Stomach (tissue), 9 donors: ENCODE data around the gene SLC16A13. TPM values are rescaled to one million over a fixed set of nuclear protein-coding genes. Genes with fewer than 3 reads are reported as not detected.
"Not testable (repeated sequence)": the region's sequence is repeated elsewhere in the genome, so short reads cannot be mapped to it uniquely, and the experiment has no call there.

Experiments used
- DNase-seq, 2 donors: peaks; one replicate each; pipeline versions ENCODE4 v3.0.0 to v3.0.0-alpha.2; 2013 to 2019
- H3K27ac ChIP-seq, 5 donors: fragments of 200-600 bp in 4 of 5; sonication (generic) in 4 of 5; one replicate each; pipeline ENCODE4 v1.5.1; 2013 to 2019; ENCODE audit warnings: mild to moderate bottlenecking in 1 of 5, moderate library complexity in 1 of 5
- H3K27me3 ChIP-seq, 3 donors: fragments of 200-600 bp; sonication (generic); one replicate each; pipeline ENCODE4 v1.5.1; 2017 to 2019; ENCODE audit warnings: mixed run types in 1 of 3
- H3K36me3 ChIP-seq, 4 donors: fragments of 200-600 bp; sonication (generic); 1 replicate in 3 of 4; 2 replicates in 1 of 4; pipeline ENCODE4 v1.5.1; 2016 to 2019
- H3K4me1 ChIP-seq, 4 donors: fragments of 200-600 bp; sonication (generic); one replicate each; pipeline ENCODE4 v1.5.1; 2016 to 2019
- H3K4me3 ChIP-seq, 4 donors: fragments of 200-600 bp; sonication (generic) in 3 of 4; one replicate each; pipeline ENCODE4 v1.5.1; 2016 to 2019; ENCODE audit warnings: mild to moderate bottlenecking in 1 of 4
- H3K9me3 ChIP-seq, 4 donors: fragments of 200-600 bp; sonication (generic); one replicate each; pipeline ENCODE4 v1.5.1; 2016 to 2019
- CTCF ChIP-seq, 7 experiments: fragments of 450-650 bp in 4 of 7; fragments of 200-600 bp in 3 of 7; sonication (generic) in 3 of 7; IDR thresholded peaks; one replicate each; pipeline ENCODE4 v1.5.1; 2016 to 2019; ENCODE audit warnings: antibody characterized with exemption in 7 of 7, control low read depth in 2 of 7, mild to moderate bottlenecking in 1 of 7
- EP300 ChIP-seq: sonication (generic); formaldehyde crosslinking; IDR thresholded peaks from one replicate; pipeline ENCODE4 v1.6.1; 2017; ENCODE audit warnings: antibody characterized with exemption
- POLR2A ChIP-seq, 4 donors: fragments of 450-650 bp; IDR thresholded peaks; one replicate each; pipeline ENCODE4 v1.6.1; 2016; ENCODE audit warnings: antibody characterized with exemption in 4 of 4, control low read depth in 2 of 4, mild to moderate bottlenecking in 1 of 4, moderate library complexity in 1 of 4
- POLR2AphosphoS5 ChIP-seq, 3 donors: sonication (generic); formaldehyde crosslinking; IDR thresholded peaks; one replicate each; pipeline ENCODE4 v1.6.1; 2016; ENCODE audit warnings: antibody characterized with exemption in 3 of 3
- WGBS, 5 donors: extraction: QIAGEN DNeasy Blood & Tissue Kit in 3 of 5; methylation state at CpG; one replicate each; pipeline versions ENCODE4 v1.1.5 to v1.1.7; 2013 to 2018; 5-methylcytosine and 5-hydroxymethylcytosine counted together
- intact Hi-C: fragments of 100-400 bp; cut with DNase I; formaldehyde crosslinking; loops from one replicate; pipeline ENCODE4 v1.15.1; 2023; ENCODE audit warnings: low total_unique reads
- polyA plus RNA-seq, 3 donors: library from polyadenylated mRNA; stranded (reverse); fragments of 200-250 nt; gene quantifications; one replicate each; pipeline ENCODE4 v1.2.3, GENCODE V29; 2013
- small RNA-seq, 4 donors: library from RNA; depleted of rRNA; stranded (forward); fragments of <200 nt; gene quantifications; one replicate each; pipeline ENCODE3, GENCODE V24; 2016
- total RNA-seq, 5 donors: library from RNA; depleted of rRNA; stranded (reverse); fragments of >200 nt; gene quantifications; one replicate each; pipeline versions ENCODE4 v1.1.0 to v1.2.3, GENCODE V29; 2014 to 2016
- donor health status: healthy with polysubstance abuse.
- donor health status: Bipolar disorder and iron deficiency.
- donor health status: healthy.

The SLC16A13 gene
- total and polyA plus RNA-seq, 8 donors = 0.56 to 2.9 (median 1.4) TPM; not detected in 5

DNA sequence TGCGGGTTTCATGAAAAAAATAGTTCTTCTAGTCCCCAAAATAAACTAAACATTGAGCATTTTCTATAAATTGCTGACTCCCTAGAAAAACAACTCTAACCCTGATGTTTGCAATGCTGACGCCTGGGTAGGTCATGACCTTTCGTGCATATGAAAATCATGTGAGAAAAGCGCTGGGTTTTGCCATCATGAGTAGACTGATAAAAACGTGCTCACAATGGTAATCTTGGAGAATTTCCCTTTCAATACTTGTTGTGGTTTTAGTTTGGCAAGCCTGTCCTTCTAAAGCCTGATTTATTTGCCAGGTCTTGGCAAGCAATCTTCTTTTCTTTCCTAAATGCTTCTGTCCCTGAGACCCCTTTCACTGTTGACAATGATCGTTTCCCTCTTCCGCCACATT is 48.3 kb downstream of the SLC16A13 start:
- DNase-seq = no peak
- no peak overlapping the region for H3K4me3 ChIP-seq
- H3K27ac ChIP-seq = no peak overlapping the region
- TF ChIP-seq CTCF (IDR thresholded peaks at IDR 0.05) = no peak
- no peak for TF ChIP-seq POLR2A (IDR thresholded peaks at IDR 0.05)
- no peak for TF ChIP-seq POLR2AphosphoS5 (IDR thresholded peaks at IDR 0.05)
- no peak for TF ChIP-seq EP300
- H3K9me3 ChIP-seq = no peaks in the 10 kb centered on the region
- peaks cover 0 to 17% (median 0%) of the 10 kb centered on the region in 3 donors for H3K27me3 ChIP-seq
- WGBS, 5 donors = 21 to 37% (median 27%) methylated on average over 7 of the region's 7 CpGs
- H3K4me1 ChIP-seq = peaks cover 0 to 6% (median 0%) of the 10 kb centered on the region in 4 donors
- no peaks in the 10 kb centered on the region for H3K36me3 ChIP-seq
- intact Hi-C loops = no loop called here

DNA sequence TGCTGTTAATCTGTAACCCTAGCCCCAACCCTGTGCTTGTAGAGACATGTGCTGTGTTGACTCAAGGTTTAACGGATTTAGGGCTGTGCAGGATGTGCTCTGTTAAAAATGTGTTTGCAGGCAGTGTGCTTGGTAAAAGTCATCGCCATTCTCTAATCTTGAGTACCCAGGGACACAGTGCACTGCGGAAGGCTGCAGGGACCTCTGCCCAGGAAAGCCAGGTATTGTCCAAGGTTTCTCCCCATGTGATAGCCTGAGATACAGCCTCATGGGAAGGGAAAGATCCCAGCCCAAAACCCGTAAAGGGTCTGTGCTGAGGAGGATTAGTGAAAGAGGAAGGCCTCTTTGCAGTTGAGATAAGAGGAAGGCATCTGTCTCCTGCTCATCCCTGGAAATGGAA is 52.6 kb downstream of the SLC16A13 start:
- H3K4me1 ChIP-seq, H3K36me3 ChIP-seq, H3K9me3 ChIP-seq, H3K27ac ChIP-seq, DNase-seq, intact Hi-C loops, H3K4me3 ChIP-seq: not testable (repeated sequence)
- WGBS, 5 donors = 29 to 60% (median 40%) methylated on average over 4 of the region's 4 CpGs
- peaks cover 0 to 25% (median 0%) of the 10 kb centered on the region in 3 donors for H3K27me3 ChIP-seq

DNA sequence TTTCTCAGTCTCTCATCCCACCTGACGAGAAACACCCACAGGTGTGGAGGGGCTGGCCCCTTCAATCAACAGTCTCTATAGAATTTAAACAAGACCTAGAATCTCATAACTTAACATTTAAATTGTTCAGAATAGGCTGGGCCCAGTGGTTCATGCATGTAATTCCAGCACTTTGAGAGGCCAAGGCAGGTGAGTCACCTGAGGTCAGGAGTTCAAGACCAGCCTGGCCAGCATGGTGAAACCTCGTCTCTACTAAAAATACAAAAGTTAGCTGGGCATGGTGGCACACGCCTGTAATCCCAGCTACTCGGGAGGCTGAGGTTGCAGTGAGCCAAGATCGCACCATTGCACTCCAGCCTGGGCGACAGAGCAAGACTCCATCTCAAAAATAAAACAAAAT is 53.8 kb downstream of the SLC16A13 start:
- H3K27me3 ChIP-seq = peaks cover 0 to 34% (median 0%) of the 10 kb centered on the region in 3 donors
- H3K4me1 ChIP-seq, DNase-seq, H3K4me3 ChIP-seq, H3K9me3 ChIP-seq, H3K36me3 ChIP-seq, H3K27ac ChIP-seq, intact Hi-C loops: not testable (repeated sequence)
- 90 to 94% (median 91%) methylated on average over 6 of the region's 6 CpGs for WGBS, 5 donors

Small RNAs within 50 kb of the gene (small RNA-seq; reads per million reads assigned to genes)
- 0 reads per million in 4 donors for gene AC120057.1

Other genes with a start within 250 kb of the SLC16A13 start
- gene TEKT1, start 204.3 kb upstream of the SLC16A13 start, total RNA-seq = 1 to 10 TPM in 1 of 5 donors, under 1 TPM in 1, not detected in 3; 0.55 to 2.2 TPM
- not detected for gene TEKT1, start 204.3 kb upstream of the SLC16A13 start, polyA plus RNA-seq
- under 1 TPM in 1 of 5 donors, not detected in 4; 0.92 TPM for gene ALOX12, start 40.0 kb upstream of the SLC16A13 start, total RNA-seq
- gene ALOX12, start 40.0 kb upstream of the SLC16A13 start, polyA plus RNA-seq = 1 to 10 TPM in 1 of 3 donors, not detected in 2; 3.4 TPM
- gene RNASEK, start 23.4 kb upstream of the SLC16A13 start, total RNA-seq = 100 to 1,000 TPM in 2 of 5 donors, 10 to 100 TPM in 3; 12.3 to 173 (median 78.8) TPM
- gene RNASEK, start 23.4 kb upstream of the SLC16A13 start, polyA plus RNA-seq = 100 to 1,000 TPM; 243 to 390 (median 247) TPM
- 1 to 10 TPM in 3 of 5 donors, not detected in 2; 1.3 to 5.5 (median 2.9) TPM for gene BCL6B, start 13.0 kb upstream of the SLC16A13 start, total RNA-seq
- gene BCL6B, start 13.0 kb upstream of the SLC16A13 start, polyA plus RNA-seq = 1 to 10 TPM; 2.2 to 5.0 (median 4.3) TPM
- not detected for gene SLC16A11, start 8.1 kb downstream of the SLC16A13 start, total RNA-seq
- 1 to 10 TPM in 2 of 3 donors, under 1 TPM in 1; 0.68 to 3.7 (median 2.3) TPM for gene SLC16A11, start 8.1 kb downstream of the SLC16A13 start, polyA plus RNA-seq
- 1 to 10 TPM in 2 of 5 donors, not detected in 3; 1.2 to 4.8 TPM for gene CLEC10A, start 44.2 kb downstream of the SLC16A13 start, total RNA-seq
- gene CLEC10A, start 44.2 kb downstream of the SLC16A13 start, polyA plus RNA-seq = 1 to 10 TPM in 2 of 3 donors, under 1 TPM in 1; 0.75 to 6.6 (median 2.2) TPM
- 1 to 10 TPM in 2 of 5 donors, not detected in 3; 1.4 to 2.2 TPM for gene ASGR2, start 78.8 kb downstream of the SLC16A13 start, total RNA-seq
- under 1 TPM in 1 of 3 donors, not detected in 2; 0.73 TPM for gene ASGR2, start 78.8 kb downstream of the SLC16A13 start, polyA plus RNA-seq
- gene ASGR1, start 143.4 kb downstream of the SLC16A13 start, total RNA-seq = under 1 TPM in 2 of 5 donors, not detected in 3; 0.87 to 0.92 TPM
- gene ASGR1, start 143.4 kb downstream of the SLC16A13 start, polyA plus RNA-seq = 1 to 10 TPM; 1.9 to 6.0 (median 2.5) TPM
- 10 to 100 TPM in 3 of 5 donors, 1 to 10 TPM in 2; 3.2 to 26.3 (median 10.6) TPM for gene DLG4, start 183.8 kb downstream of the SLC16A13 start, total RNA-seq
- gene DLG4, start 183.8 kb downstream of the SLC16A13 start, polyA plus RNA-seq = 10 to 100 TPM in 1 of 3 donors, 1 to 10 TPM in 2; 5.8 to 11.5 (median 7.0) TPM
- 1,000 to 10,000 TPM in 3 of 5 donors, 100 to 1,000 TPM in 2; 348 to 3,058 (median 1,195) TPM for gene ACADVL, start 183.9 kb downstream of the SLC16A13 start, total RNA-seq
- 100 to 1,000 TPM; 651 to 783 (median 654) TPM for gene ACADVL, start 183.9 kb downstream of the SLC16A13 start, polyA plus RNA-seq
- gene DVL2, start 198.5 kb downstream of the SLC16A13 start, total RNA-seq = 100 to 1,000 TPM in 1 of 5 donors, 10 to 100 TPM in 4; 16.9 to 114 (median 19.7) TPM
- 10 to 100 TPM; 12.1 to 14.5 (median 14.5) TPM for gene DVL2, start 198.5 kb downstream of the SLC16A13 start, polyA plus RNA-seq
- gene PHF23, start 203.4 kb downstream of the SLC16A13 start, total RNA-seq = 10 to 100 TPM in 3 of 5 donors, 1 to 10 TPM in 2; 5.2 to 26.2 (median 14.0) TPM
- gene PHF23, start 203.4 kb downstream of the SLC16A13 start, polyA plus RNA-seq = 10 to 100 TPM; 21.3 to 27.2 (median 21.5) TPM
- 100 to 1,000 TPM; 111 to 419 (median 206) TPM for gene GABARAP, start 206.4 kb downstream of the SLC16A13 start, total RNA-seq
- 1,000 to 10,000 TPM in 1 of 3 donors, 100 to 1,000 TPM in 2; 773 to 1,252 (median 934) TPM for gene GABARAP, start 206.4 kb downstream of the SLC16A13 start, polyA plus RNA-seq
- gene CTDNEP1, start 215.7 kb downstream of the SLC16A13 start, total RNA-seq = 10 to 100 TPM; 23.9 to 82.8 (median 54.0) TPM
- 10 to 100 TPM; 71.8 to 85.1 (median 75.9) TPM for gene CTDNEP1, start 215.7 kb downstream of the SLC16A13 start, polyA plus RNA-seq
- 10 to 100 TPM in 3 of 5 donors, 1 to 10 TPM in 1, not detected in 1; 8.4 to 19.5 (median 13.6) TPM for gene ELP5, start 216.2 kb downstream of the SLC16A13 start, total RNA-seq
- 10 to 100 TPM; 24.4 to 45.2 (median 28.5) TPM for gene ELP5, start 216.2 kb downstream of the SLC16A13 start, polyA plus RNA-seq
- 100 to 1,000 TPM in 1 of 5 donors, 10 to 100 TPM in 2, 1 to 10 TPM in 2; 1.8 to 829 (median 17.4) TPM for gene CLDN7, start 226.5 kb downstream of the SLC16A13 start, total RNA-seq
- gene CLDN7, start 226.5 kb downstream of the SLC16A13 start, polyA plus RNA-seq = 100 to 1,000 TPM in 1 of 3 donors, 1 to 10 TPM in 2; 3.1 to 114 (median 9.9) TPM
- gene SLC2A4, start 245.7 kb downstream of the SLC16A13 start, total RNA-seq = 10 to 100 TPM in 2 of 5 donors, 1 to 10 TPM in 3; 3.5 to 26.6 (median 7.0) TPM
- 10 to 100 TPM in 1 of 3 donors, 1 to 10 TPM in 1, under 1 TPM in 1; 0.92 to 15.9 (median 1.4) TPM for gene SLC2A4, start 245.7 kb downstream of the SLC16A13 start, polyA plus RNA-seq